Islet of Langerhans (tissue), 1 donor: Measurements from ENCODE around the gene FABP1.
A peak's percentile ranks its signal among the peaks of the same experiment; 100 is the strongest.

Experiments
- FAIRE-seq: peaks from one replicate; lab custom pipeline; 2011; peaks lifted over from hg19 to GRCh38; lab: Jason Lieb, UNC

The FABP1 gene

DNA sequence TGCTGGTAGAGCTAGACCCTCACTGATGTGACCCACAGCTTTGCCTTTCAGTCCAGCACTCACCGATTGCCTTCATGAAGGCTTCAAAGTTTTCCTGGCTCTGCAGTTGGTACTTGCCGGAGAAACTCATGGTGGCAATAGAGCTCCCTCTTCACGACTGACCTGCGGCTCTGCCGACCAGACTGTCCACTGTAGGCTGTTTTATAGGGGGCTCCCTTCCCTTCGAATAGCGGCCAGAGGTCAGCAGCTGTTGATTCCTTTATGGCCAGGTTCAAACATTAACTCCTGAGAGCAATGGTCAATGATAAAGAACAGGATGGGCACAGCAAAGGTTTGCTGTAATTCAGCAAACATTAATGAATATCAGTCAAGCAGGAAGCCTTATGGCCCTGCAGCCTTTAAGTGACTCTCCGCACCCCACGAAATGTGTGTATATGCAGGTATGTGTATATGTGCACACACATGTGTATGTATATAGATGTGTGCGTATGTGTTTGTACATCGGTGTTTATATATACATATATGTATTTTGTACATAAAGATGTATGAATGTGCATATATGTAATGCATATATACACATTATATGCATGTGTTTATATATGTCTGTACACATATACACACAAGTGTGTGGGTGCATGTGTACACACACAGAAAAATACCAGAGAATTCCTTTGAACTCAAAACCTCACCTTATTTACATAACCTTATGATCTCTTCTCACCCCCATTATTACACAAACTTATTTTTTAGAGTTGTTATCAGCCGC lies at the start of gene FABP1:
Gene FABP1 (minus strand): TSS at position 175 of the 766 bp plus-strand sequence. CDS start 45 bp downstream, at position 130.
- no peak for FAIRE-seq

DNA sequence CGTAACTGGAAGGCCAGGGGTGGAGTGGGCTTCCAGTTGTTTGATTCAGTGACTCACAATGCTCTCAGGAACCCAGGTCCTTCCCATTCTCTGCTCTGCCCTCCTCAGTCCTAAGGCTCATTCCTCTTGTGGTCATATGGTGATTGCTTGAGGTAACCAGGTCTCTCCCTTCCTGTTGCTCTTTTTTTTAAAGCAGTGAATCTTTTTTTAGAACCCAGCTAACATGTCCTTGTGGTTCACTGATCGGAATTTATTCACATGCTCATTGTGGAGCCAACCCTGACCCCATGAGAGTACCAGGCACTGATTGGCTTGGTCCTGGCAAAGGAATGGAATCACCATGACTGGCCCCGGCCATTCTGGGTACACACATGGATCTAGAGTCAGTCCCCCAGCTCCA lies 49.7 kb upstream of the FABP1 start:
- FAIRE-seq, result no peak

DNA sequence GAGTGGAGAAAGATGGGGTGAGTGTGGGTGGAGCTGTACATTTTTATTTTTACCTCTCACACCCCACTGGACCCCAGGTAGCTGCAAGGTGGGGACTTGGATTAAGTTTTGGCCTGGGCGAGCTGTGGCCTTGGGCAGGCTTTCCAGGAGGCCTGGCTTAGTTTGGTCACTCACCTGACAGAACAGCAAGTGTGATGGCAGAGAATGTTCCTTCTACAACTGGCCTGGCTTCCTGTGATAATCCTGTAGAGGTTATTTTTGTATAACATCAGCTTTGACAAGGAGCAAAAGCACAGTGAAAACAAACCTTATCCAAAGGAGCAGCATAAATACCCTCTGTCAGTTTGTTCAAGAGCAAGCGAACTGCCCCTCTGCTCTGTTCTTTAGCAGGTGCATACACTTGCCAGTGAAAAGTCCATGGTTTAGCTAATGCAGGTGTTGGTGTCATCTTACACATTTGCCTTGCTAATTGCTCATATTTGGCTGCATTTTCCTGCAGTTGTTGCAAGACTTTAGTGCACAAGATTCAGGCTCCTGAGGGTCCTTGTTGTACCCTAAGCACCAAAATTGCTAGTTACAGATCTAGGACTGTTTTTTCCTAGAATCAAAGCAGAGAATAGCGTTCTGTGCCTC lies 48.6 kb upstream of the FABP1 start:
- FAIRE-seq, result no peak

DNA sequence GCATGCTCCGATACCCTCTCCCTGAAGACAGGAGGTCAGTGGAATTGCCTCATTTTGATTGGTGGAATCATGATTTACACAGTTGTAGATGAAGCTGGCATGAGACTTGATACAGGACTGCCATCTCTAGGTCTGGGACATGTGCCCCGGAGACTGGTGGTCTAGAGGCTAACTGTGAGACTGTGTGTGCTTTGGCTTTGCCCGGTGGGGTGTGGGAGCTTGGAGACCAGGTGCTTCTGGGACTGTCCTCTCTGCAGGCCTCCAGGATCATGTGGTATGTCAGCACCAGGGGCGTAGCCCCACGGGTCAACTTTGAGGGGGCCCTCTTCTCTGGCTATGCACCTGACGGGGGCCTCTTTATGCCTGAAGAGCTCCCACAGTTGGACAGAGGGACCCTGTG lies 45.0 kb upstream of the FABP1 start:
- FAIRE-seq, result no peak

DNA sequence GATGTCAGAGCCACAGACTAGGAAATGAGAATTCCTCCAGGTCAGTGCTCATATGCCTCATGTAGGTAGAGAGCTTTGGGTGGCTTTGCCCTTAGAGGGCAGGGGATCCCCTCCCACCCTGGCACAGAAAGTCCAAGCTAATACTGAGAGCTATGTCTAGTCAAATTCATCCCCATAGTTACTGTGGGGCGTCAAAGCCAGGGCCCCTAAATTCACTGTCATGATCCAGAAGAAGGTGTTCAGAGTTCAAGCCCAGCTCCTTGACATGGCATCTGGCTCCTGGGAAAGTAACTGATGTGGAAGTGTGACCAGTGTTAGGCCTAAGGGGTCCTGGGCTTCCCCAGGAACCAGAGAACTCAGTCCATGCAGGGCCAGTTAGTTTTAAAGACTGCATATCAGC lies 44.1 kb upstream of the FABP1 start:
- FAIRE-seq, result no peak

DNA sequence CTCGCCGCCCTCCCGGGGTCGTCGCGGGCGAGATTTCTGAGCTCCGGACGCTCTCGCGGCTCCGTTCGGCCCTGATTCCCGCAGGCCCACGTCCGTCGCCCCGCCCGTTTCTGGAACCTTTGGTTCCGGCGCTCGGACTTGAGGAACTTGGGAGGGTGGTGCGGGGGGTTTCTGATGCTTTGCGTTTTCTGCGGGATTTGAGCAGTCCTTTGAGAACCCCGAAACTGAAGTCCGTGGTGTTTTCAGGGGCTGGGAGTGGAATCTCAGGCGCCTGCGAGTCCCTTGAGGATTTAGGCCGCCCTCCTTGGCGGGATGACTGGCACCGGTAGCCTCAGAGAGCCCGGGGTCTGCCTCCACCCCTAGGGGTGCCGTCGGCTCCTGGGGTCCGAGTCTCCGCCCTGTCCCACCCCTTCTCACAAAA lies 42.6 kb upstream of the FABP1 start:
- no peak for FAIRE-seq

DNA sequence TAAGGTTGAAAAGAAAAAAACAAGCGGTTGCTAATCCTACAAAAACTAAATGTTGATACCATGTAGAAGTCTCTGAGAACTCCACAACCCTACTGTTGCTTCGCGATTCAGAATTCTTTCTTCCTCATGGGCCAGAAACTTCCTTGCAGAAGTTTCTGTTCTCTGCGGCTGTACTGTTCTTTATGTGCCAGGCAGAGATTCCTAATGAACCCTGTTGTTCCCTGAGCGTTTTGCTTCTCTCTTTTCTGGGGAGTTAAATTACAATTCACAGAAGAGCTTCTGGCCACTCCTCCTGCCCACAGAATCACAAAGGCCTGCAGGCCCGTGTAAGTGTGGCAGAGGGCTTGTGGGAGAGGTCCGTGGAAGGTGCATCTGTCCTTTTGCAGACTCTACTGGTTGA lies 40.5 kb upstream of the FABP1 start:
- no peak for FAIRE-seq

DNA sequence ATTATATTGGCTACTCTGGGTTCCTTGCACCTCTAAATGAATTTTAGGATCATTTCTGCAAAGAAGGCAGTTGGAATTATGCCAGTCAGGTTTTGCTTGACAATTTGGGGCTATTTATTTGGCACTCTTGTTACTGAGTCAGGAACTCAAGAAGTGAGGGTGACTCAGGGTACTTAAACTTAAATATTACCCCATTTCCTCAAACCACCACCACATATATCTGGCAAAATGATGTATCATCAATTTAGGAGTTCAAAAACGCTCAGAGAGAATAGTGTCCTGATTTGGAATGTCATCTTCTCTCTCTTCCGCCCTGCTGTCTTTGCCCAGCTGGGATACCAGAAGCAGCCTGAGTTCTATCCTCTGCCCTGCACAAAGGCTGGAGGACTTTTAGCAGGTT lies 39.9 kb upstream of the FABP1 start:
- no peak for FAIRE-seq

DNA sequence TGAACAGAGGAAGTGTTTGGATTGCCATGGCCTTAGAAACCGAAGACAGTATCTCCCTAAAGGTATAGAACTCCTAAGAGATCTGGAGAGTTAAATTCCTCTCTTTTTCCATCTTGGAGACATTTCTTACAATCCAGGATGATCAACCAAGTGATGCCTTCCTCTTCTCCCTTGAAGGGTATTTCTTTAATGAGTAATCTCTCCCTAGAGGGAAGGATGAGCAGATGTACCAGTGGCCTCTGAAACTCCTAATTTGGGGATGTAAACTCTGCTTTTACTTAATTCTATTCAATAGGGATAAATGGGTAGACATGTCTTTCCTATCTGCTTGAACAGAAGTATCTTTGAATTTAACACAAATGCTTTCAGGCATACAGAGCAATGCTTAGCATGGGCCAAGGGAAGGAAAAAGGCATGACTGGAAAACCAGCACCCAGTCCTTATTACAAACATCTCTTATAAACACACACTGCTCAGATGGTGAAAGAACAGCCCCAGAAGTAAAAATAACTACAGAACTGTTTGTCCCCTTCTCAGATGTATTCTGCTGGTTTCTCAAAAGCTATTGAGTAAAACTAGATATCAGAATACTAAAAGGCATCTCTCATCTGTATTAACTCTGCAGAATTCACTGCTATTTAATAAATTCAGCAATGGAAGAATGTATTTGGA lies 37.6 kb upstream of the FABP1 start:
- no peak for FAIRE-seq

DNA sequence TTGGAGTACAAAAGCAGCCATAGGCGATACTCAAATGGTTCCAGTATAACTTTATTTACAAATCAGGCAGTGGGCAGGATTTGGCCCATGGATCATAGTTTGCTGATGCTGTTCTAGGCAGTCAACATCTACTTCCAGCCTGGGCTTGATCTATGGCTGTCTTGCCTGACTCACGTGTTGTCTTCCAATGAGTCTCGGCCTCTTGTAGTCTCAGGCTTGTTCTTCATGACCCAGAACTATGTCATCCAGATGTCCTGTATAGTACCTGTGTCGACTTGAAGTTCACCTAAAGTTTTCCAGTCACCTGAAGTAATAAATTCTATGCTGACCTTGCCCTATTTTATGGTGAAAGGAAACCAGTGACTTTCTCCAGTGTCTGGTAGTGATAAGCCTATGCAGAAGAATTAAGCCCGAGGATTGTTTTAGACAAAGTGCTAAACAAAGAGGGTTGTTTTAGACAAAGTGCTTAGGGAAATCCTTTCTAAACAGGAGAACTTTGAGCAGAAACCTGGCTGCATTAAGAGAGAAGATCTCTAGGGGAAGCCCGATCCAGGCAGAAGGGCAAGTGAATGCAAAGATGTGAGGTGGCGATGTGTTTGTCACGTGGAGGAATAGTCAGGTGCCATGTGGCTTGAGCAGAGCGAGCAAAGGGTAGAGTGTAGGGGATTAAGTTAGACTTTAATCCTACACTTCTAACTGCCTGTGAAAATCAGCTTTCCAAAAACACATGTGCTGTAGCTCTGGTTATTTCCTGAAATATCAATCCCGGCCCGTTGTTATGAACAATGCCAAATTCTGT lies 33.8 kb upstream of the FABP1 start:
- FAIRE-seq, result no peak

DNA sequence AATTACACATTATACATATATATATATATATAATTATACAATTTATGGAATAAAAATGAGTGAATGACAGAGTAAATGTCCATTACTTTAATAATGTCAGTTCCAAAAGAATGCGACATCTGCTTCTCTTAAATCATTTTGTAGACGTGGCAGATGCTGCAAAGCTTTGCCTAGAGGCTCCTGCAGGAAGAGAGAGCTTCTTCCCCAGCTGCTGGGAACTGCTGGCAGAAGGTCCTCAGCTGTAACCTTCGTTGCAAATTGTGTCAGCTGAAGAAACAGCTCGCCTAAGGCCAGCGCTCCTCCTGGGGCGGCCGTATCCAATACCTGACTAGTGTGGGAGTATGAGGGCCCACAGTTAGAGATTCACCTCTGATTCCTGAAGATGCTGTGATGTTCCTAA lies 32.7 kb upstream of the FABP1 start:
- no peak for FAIRE-seq

DNA sequence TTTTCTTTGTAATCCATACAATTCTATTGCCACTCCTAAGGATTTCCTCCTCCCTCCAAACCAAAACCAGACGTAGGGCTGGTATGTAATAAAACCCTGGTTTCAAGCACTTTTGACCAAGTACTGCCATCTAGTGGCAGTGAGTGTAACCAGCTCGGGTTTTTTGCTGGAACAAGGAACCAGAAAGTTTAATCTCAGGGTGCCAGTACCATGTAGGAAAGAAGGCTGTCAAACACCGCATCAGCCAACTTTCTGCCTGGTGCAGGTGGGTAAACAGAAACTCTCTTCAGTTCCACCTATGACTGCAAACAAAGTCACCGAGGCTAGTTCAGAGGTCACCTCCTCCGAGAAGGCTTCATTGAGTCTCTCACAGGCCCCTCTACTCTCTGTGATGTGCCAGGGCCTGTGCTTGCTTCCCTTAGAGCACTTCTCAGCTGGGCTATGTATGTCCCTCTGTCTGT lies 32.1 kb upstream of the FABP1 start:
- FAIRE-seq, result peak; percentile 95

DNA sequence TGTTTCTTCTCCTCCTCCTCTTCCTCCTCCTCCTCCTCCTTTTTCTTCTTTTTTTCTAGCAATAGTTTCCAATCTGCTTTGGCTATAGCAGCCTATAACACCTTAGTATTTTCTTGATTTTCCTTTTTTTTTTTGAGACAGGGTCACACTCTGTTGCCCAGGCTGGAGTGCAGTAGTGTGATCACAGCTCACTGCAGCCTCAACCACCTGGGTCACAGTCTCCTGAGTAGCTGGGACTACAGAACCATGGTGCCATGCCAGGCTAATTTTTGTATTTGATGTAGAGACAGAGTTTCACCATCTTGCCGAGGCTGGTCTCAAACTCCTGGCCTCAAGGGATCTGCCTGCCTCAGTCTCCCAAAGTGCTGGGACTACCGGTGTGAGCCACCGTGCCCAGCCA lies 31.6 kb upstream of the FABP1 start:
- FAIRE-seq, result no peak

DNA sequence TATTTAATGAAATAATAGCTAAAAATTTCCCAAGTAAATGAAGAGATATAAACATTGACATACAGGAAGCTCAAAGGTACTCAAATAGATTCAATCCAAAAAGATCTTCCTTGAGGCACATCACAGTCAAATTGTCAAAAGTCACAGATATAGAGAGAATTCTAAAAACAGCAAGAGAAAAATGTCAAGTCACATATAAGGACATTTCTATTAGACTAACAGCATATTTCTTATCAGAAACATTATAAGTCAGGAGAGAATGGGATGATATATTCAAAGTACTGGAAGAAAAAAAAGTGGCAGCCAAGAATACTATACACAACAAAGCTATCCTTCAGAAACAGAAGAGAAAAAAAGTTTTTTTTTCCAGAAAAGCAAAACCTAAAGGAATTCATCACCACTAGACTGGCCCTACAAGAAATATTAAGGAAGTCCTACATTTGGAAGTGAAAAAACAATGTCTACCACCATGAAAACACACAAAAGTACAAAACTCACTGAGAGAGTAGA lies 21.1 kb upstream of the FABP1 start:
- FAIRE-seq, result no peak

DNA sequence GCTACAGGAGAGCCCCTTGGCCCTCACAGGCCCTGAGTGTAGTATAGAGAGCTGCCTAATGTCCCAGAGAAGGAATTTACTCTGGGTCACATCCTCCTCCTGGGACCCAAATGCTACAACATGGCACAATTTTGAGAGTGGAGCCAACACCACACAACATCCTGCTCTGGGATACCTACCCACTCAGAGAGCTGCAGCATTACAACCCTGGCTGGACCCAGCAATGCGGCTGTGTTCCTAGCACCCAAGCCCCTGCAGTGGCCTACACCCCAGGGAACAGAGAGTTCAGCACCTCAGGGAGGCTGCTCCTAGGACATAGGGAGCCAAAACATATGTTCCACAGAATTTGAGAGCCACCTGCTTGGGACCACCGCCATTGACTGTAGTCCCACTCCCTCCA lies 19.3 kb upstream of the FABP1 start:
- no peak for FAIRE-seq

DNA sequence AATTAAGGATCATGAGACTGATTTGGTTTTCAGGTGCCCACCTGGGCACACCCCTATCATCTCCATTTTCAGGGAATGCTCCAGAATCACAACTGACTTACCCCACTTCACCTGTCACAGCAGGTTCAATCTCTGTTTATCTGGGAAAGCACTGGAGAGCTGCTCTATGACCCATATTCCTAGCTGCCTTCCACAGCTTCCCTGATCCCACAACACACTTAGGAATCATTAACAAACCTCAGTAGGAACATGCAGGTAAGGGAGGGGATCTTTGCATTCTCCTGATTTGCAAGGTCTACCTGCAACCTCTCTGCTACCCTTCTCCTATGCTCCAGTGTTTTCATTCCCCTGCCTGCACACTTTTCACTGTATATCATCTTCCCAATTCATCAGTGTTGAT lies 18.7 kb upstream of the FABP1 start:
- no peak for FAIRE-seq

DNA sequence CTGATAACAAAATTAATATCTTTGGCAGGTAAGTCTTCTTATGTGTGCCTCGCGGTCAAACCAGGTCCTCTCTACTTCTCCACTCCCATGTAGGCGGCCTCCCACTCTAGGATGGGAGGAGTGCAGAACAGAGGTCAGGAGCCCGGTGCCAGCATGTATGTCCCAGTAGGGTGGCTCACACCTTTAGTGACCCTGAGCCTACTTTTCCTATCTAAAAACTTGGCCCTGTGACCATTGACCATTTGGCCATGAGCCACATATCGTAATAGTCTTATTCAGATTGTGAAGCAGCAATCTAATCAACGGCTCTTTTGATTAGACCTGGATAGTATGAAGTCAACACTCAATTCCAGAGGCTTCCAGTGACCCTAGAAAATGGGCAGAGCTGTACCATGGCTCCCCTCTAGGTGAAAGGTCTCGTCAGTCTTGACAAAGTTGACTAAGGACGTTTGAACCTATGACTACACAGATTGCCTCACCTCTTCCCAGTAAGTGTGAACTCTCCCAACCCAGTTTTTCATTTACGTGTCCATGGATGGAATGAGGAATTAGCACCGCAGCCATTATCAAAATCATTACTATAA lies 17.1 kb upstream of the FABP1 start:
- no peak for FAIRE-seq

DNA sequence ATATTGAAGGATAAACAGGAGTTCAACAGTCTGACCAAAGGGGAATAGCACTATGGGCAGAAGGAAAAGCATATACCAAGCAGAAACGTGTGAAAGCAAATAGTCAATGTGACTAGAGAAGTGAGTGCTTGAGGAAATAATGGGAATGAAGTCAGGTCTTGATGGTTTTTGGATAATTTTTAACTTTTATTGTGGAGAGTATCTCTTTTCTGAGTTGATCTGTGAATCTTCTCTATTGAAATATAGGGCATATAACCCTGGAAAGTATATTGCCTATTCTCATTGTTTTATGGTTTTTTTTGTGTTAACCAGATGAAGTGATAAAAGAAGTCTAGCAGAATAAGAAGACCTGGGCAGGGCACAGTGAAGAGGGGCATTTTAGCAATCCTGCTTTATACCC lies 16.4 kb upstream of the FABP1 start:
- no peak for FAIRE-seq

DNA sequence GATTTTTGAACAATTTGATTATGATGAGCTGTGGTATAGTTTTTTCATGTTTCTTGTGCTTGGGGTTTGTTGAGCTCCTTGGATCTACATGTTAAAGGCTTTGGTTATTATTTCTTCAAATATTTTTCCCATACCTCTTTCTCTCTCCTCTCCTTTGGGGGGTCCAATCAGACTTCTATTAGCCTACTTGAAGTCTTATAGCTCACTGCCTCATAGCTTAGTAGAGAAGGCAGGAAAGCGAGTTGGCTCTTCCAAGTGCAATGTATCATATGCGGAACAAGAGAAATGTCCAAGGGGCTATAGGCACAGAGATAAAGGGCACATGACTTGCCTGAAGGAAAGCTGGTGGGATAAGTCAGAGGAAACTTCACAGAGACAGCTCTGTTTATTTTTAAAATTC lies 14.1 kb upstream of the FABP1 start:
- FAIRE-seq, result no peak

DNA sequence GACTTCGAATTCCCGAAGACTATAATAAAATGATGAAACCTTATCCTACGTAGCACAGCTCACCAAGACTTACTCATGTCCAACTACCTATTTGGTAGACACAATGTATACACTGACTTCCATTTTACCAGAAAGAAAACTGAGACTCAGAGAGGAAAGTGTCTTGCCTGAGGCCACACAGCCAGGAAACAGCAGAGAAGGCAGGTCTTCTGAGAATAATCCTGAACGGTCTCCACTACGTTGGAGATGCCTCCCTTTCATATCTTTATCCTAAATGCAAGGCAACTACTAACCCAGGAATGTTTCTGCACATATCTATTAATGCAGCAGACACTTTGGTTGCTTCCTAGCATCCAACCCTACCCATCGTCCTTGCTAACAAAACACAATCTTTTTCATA lies 11.9 kb upstream of the FABP1 start:
- FAIRE-seq, result no peak

DNA sequence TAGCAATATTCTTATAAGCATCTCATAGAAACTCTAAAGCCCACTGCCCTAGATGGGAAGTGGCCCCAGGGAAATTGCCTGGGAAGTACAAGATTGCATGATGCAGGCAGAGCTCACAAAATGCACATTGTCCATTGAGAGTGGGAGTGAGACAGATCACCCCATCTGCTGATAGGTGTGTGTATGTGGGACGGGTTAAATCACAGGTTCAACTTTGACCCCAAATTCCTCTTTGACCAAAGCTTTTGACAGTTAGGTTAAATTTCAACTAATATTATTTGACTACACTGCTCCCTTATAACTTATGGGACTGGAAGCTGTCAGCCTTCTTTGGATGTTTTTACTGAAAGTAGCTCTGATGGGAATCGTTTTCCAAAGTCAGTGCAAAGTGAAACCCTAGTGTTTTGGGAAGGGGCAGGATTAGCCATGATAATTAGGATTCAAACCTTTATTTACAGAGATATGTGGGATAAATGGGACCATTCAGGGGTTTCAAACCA lies 11.4 kb upstream of the FABP1 start:
- FAIRE-seq, result no peak

DNA sequence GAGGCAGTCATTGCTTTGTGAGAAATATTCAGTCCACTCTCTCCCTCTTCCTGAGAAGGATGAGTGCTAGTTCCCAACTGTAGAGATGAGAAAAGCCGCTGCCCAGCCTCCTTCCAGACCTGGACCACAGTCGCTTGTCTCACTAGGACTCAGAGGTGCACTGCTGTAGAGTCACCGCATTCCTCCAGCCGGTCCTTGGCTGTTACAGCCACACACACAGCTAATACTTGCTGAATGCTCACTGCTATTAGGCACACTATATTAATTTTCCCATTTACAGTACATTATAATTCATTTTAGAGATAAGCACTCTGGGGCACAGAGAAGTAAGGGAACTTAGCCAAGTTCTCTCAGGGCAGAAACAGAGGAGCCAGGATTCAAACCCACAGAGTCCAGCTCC lies 10.0 kb upstream of the FABP1 start:
- no peak for FAIRE-seq
